IPS-NIHi7 (cell line): ENCODE data around the gene FGF14.
"Not testable (repeated sequence)": the region's sequence is repeated elsewhere in the genome, so short reads cannot be mapped to it uniquely, and the experiment has no call there.

Source experiments
- DNase-seq: peaks from one replicate; pipeline ENCODE4 v3.0.0; 2012; ENCODE audit warnings: mixed read lengths; ENCODE audit errors: extremely low spot score

Gene FGF14

DNA sequence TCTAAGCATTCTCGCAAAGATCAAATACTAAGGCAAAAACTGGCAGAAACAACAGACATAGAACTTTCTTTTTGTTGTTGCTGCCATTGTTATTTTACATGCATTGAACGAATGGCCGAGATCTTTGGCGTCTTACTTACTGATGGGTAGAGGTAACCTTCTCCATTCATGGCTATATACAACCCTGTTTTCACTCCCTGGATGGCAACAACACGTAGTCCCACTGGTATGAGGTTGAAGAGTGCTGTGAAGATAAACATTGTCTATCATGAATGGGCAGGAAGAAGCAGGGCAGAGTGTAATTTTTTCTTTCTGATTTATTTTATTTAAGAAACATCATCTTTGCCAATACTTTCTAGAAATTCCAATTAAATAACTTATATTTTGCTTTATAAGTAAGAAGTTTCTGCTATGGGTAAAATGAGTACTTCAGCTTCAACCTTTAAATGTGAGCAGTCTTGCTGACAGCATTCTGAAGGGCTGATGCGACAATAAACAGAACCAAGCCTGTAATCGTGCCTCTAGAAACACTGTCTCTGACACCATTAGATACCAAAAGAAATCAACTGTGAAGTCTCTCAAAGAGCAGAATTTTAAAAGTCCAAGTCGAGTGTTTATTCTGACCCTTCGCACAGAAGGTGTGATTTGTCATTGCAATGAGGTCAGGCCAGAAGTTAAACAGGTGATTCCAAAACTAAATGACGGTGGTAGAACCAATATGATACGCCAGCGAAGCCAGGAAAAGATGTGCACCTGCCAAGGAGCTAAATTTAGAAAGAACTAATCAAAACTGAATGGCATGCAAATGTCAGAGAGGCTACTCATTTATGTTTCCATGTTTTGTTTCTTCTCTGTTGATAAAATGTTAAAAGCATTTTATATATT lies 533.0 kb downstream of the FGF14 start:
- DNase-seq = no peak

DNA sequence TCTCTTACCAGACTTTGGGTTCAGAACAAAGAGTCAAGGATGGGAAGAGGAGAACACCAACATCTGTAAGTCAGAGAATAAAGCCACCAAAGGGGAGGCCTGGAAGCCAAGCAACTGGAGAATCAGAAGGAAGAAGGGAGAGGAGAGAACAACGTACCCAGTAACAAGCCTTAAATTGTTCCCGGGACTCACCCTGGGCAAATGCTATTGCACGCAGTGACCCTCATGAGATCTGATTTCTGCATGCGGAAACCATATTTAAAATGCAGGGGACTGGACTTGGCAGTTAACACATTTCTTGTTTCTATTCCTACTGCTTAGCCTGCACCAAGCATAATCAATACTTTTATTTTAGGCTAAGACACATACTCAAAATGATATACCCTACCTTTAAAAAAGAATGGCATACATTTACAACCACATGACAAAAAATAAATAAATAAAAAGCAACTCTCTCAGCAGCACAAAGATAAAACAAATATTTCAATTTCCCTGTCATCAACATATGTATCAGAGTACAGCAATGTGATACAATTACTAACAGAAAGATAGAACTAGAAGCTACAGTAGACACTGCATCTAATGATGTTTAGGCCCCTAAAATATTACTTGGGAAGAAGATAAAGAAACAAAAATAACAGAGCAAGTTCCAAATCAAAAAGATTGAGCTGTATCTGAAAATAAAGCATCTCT lies 534.8 kb downstream of the FGF14 start:
- no peak for DNase-seq

DNA sequence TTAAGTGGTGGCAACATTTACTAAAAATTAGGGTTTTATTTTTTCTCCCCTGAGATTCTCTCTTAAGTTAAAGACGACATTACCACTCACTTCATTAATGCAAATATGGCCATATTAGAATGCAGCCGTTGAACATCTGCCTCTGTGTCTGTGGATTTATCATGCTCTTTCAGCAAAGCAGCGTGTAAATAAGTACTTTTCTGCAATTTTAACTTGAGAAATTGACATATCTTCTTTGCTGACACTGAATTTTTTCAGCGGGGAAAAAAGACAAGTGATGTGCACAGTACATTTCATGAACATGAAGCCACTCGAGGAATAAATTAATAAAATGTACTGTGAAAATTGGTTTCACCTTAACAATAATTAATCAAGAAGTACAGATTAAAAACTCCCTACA lies 543.0 kb downstream of the FGF14 start:
- DNase-seq = no peak

DNA sequence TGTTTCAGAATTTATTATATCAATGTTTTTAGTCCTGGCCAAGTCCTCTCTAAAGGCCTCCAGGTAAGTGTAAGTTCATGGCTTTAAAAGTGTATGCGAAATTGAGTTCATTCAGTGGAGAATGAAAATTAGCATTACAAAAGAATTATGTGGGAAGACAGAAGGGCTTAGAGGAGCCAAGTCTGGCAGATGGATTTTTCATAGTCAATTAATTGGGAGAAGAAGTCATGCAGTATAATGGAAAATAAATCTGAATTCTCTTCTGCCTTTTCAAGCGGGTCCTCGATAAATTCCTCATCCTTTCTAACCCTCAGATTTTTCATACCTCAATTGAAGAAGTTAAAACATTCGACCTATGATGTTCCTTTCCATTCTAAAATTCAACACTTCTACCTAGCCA lies 555.1 kb downstream of the FGF14 start:
- DNase-seq = no peak

DNA sequence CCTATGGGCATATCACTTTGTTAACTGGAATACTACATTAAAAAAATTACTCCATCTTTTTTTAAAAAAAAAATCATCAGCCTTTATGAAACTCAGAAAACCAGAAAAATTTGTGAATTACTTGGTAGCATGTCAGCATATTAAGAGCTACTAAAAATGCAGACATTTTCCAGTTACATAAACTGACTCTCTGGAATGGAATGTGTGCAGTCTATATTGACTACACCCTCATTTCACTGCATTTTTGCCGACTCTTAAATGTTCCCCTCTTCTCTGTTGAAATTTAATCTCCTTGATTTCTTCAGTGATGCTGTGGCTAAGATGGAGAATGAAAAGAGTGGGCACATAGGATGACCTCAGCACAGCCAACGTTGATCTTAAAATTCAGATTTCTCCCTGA lies 555.6 kb downstream of the FGF14 start:
- DNase-seq = no peak

DNA sequence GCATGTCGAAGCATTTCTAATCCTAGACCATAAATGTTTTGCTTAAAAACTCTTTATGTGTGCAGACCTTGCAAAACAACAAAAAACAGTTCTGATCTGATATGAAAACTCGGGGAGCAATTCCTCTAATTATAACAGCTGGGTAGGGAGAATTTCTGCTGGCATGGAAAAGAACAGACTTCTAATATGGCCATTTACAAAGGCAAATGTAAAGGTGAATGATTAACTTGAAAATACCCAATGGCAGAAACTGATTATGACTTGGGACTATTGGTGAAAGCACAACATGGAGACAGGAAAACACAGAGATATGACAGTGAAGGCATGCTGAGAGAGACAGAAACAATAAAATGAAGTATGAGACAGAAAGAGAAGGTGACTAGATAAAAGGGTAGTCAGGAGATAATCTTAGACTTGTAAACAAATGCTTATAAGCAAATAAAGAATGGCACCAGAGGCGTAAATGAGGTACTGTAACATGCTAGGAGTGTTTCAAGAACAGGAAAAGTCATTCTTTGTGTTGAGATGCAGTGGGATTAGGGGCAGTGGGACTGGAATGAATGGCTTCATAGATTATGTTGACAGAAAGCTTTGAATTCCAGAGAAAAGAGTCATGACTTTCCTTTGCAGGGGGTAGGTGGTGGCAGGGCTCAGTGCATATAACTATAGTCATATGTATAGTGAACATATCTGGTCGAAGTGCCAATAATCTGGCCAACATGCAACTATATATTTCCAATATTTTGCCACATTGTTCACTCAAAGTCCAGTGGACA lies 556.4 kb downstream of the FGF14 start:
- DNase-seq = no peak

DNA sequence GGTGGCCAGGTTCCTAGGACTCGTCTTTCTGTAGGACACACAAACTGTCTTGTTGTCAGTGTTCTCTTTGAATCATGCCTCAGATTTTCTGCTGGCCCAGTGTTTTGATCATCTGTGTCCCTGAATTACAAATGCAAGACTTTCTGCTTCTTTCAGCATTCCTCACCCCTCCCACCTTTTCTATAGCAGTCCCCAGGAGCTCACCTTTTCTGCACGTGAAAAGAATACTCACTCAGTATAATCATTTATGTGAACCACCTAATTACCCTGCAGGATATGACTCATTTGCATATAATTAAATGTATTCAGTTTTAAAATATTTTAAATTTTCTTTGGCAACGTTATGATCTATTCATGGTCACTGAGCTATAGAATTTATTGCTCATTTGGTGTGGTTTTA lies 560.1 kb downstream of the FGF14 start:
- DNase-seq = no peak

DNA sequence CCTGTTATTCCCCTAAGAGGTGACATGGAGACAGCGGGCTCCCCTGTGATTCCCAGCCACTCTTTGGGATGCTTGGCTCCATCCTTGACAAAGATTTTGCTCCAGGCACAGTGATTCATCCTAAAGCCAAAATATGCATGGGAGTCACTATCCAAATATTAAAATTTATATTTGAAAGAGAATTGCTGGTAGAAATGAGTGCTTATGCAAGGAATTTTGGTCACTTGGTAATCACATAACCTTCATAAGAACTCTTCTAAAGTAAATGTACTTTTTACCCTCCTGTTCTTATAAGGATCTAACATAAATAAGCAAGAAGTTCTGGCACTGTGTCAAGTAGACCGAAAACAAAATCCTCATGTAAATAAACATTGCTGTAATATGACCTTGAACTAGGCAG lies 563.5 kb downstream of the FGF14 start:
- DNase-seq = no peak

DNA sequence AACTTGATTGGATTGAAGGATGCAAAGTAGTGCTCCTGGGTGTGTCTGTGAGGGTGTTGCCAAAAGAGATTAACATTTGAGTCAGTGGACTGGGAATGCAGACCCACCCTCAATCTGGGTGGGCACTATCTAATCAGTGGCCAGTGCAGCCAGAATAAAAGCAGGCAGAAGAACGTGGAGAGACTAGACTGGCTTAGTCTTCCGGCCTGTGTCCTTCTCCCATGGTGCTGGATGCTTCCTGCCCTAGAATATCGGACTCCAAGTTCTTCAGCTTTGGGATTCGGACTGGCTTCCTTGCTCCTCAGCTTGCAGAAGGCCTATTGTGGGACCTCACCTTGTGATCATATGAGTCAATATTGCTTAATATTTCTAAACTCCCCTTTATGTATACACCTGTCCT lies 564.1 kb downstream of the FGF14 start:
- not testable (repeated sequence) for DNase-seq

DNA sequence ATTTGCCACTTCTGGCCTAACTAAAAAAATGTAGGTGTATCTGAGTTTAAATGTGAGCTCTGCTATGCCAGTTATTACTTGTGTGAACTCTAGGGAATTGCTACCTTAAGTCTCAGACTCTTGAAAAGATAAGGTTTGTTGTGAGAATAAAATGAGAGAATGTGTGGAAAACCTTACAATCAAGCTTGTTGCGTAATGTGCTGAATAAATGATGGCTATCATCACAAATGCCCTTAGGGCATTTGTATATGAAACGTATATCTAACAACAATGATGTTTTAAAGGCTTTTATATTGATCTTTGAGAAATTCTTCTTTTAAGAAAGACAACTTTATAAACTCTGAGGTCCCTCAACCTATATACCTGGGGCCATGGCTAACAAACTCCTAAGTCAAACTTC lies 564.6 kb downstream of the FGF14 start:
- DNase-seq = no peak

DNA sequence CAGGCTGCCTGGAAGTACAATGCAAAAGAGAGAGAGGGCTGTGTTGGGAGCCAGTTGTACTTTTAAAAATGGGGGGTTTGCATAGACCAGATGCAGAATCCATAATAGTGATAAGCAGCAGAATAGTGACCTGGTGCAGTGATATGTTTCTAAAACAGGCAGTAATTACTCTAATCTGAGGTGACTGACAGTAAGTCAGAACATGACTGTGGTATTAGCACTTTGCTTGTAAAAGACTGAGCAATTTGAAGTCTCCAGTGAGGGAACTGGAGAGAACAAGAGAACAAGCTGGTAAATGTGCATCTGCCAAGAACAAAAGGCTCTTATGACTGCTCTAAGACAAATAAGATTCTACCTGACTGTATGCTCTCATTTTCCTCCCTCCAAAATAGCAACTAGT lies 565.9 kb downstream of the FGF14 start:
- DNase-seq = no peak

DNA sequence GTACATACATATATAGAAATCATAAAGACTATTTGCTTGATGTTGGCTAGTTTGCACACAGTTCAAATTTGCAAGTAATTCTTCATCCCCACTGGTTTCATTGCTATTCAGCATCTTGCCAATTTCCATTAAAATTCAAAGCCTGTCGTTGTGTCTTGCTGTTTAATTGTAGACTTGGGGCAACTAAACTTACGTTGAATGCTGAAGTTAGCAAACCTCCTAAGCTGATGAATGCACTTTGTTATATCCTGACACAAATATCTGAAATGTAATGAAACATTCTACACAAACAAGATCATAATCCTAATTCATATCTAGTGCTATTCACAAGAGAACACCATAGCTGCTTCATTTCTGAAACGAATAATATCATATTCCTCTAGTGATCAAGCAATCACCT lies 568.2 kb downstream of the FGF14 start:
- DNase-seq = no peak

DNA sequence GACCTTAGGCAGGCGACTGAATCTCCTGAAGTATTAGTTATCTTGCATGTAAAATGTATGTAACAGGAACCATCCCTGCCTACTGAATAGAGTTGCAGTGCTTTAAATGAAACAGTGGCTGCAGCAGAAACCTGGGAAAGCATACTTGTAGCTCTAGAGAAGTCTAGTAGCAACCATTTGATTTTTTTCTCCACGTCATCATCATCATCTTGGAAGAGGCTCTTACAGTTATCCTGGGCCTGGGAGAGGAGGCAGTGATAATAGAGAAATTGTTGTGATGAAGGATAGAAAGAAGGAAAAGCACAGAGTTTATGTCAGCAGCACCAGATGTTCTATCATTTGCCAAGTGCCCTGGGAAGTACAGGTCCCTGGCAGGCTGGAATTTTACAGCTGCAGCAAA lies 571.8 kb downstream of the FGF14 start:
- no peak for DNase-seq

DNA sequence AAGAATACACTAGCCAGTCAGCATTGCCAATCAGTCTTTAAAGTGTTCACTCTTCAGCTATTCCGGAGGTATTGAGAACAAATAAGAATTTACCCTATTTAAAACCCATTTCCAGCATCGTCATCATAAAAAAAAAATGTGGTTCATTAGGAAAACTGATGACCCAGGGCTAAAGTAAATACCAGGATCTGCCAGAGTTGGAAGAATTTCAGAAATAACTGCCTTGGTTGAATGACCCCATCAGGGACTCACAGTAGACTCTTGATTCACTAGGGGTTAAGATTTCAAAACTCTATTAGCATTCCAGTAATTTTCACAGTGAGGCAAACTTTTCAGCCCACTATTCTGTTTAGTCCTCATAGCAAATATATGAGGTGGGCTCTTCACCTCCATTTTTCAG lies 572.4 kb downstream of the FGF14 start:
- no peak for DNase-seq

DNA sequence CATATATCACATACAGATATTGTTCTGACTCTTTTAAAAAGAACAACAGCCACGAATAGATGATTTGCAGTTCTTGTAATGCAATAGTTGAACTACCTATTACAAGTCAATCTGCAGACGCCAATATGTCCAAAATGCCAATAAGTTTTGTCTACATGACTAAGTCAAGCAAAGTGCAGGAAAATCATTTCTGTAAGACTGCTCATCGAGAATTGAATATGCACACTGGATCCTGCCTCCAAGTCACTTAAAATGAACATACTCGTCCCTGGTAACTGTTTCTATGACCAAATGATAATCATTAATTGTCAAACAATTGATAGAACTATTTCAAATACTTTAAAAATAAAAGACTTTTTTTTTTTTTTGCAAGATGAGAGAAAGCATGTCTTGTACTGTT lies 573.7 kb downstream of the FGF14 start:
- no peak for DNase-seq

DNA sequence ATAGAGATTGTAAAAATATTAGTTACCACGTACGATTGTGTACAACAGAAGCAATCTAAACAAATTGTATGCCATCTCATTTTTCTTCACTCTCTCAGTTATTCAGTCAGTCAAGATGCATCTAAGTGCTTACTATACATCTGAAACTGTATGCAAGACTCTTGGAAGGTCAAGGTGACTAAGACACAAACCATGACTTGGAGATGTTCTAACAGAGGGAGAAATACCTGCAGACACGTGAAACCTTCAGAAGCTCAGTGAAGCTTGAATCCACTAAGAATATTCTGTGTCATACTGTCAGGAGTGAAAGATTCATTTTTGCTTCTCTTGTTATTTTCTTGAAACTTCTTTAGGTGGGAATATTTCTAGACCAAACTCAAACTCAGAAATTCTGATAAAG lies 584.0 kb downstream of the FGF14 start:
- no peak for DNase-seq

DNA sequence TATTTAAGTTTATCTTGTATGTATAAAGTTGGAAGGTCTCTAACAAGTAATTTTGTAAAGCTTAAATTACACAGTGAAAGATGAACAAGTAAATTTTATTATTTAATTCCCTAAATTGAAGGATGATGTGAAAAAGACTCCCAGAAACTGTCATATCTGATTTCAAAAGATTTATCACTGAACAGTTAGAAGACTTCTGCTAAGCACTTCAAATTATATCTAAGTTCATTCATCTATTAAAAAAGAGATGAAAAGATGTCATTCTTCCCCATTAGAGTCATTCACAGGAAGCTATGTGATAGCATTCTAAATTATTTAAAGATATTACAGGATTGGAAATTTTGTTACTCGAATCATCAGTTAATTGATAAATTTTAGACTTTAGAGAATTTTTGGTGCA lies 590.0 kb downstream of the FGF14 start:
- DNase-seq = no peak

DNA sequence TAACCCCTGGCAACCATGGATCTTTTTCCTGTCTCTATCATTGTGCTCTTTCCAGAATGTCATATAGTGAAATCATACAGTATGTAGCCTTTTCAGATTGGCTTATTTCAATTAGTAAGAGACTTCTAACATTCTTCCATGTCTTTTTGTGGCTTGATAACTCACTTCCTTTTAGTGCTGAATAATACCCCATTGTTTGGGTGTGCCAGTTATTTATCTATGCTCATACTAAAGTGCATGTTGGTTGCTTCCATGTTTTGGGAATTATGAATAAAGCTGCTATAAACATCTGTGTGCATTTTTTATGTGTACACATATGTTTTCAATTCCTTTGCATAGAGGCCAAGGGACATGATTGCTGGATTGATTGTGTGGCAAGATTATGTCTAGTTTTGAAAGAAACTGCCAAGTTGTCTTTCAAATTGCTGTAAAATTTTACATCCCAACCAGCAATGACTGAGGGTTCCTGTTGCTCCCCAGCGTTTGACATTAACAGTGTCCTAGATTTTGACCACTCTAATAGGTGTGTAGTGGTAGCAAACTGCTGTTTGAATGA lies 590.5 kb downstream of the FGF14 start:
- DNase-seq = no peak

DNA sequence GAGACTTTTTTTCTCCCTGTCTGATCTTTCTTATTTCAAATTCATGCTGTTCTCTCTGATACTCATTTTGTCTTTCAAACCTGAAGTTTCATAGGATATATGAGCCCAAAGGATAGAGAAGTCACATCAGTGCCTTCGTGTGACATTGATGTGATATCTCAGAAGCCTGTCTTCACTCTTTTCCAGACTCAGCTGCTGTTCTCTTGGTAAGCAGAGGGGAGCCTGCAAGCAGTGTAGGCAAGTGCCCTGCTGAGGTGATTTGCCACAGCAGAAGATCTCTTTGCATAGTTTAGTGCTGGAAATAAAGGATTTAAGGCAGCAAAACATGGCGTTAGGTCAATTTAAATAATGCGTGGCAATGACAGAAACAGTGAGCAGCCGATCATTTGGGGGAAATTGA lies 602.7 kb downstream of the FGF14 start:
- DNase-seq = no peak

DNA sequence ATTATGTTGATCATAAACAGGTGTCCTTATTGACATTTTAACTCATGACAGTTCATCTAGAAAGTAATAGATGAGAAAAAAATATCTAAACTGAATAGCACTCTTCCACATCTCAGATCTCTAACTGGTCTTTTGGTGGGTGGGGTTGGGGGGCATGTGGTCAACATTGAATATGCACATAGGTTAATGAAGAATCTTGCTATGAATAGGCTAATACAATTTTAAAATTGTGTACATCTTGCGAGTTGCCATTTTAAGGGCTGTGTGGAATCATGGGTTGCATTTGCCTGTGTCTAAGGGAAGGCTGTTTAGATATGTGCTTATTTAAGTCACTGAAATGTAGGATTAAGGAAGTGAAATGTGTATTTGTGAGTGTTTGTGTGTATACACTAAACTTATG lies 603.4 kb downstream of the FGF14 start:
- DNase-seq = no peak

DNA sequence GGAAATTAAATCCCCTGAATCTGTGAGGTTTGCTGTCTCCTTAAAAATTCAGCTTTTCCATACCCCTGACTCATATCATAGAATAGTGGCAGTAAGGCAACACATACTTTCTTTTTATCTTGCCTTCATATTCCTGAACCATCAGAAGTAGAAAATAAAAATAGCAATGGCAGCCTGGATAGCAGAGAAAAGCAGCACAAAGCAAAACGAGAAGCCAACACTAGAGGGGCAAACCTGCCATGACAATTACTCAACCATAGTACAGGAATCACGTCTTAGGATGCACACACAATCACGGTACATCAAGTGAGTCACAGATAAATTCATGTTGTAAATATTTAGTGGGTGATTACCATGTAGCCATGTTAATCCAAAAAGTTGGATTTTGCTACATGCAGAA lies 606.4 kb downstream of the FGF14 start:
- no peak for DNase-seq

DNA sequence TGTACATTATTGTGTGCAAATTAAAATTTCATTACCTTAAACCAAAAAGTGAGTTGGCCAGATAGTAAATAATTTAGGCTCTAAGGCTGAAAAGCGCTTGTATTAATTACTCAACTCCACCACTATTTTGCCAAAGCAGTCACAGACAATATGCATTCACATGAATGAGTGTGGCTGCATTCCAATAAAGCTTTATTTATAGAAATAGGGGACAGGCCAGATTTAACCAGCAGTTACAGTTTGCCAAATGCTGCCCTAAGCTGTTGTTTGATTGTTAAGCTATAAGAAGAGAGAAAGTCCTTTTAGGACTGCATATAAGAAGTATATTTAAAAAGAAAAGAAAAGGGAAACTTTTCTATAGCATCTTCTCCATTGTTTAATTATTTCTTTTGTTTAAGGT lies 606.8 kb downstream of the FGF14 start:
- DNase-seq = no peak
